Measurements from ENCODE around the gene SLC25A30. TPM values are rescaled to one million over a fixed set of nuclear protein-coding genes. Genes with fewer than 3 reads are reported as not detected.
"Not testable (repeated sequence)": the region's sequence is repeated elsewhere in the genome, so short reads cannot be mapped to it uniquely, and the experiment has no call there.

The SLC25A30 gene
- polyA plus RNA-seq, 3 donors, result 19.4 to 31.8 (median 25.7) TPM

GRCh38 chr13:45403081-45403480, 15.1 kb downstream of the SLC25A30 start:
- no peak for DNase-seq (ENCODE audit: extremely low read depth in 1 of 11, low read depth in 9 of 11, low spot score in 4 of 11)

GRCh38 chr13:45402641-45403040, 15.5 kb downstream of the SLC25A30 start:
- DNase-seq (ENCODE audit: extremely low read depth in 1 of 11, low read depth in 9 of 11, low spot score in 4 of 11), result peak in 1 of 11 donors; percentile 52

GRCh38 chr13:45401314-45401713, 16.9 kb downstream of the SLC25A30 start:
- DNase-seq (ENCODE audit: extremely low read depth in 1 of 11, low read depth in 9 of 11, low spot score in 4 of 11), result no peak

- DNase-seq (ENCODE audit: extremely low read depth in 1 of 11, low read depth in 9 of 11, low spot score in 4 of 11), result no peak
Observed at GRCh38 chr13:45398877-45399276, 19.3 kb downstream of the SLC25A30 start.

GRCh38 chr13:45396533-45397095, 21.6 kb downstream of the SLC25A30 start:
- no peak for DNase-seq (ENCODE audit: extremely low read depth in 1 of 11, low read depth in 9 of 11, low spot score in 4 of 11)

GRCh38 chr13:45393941-45394570, 24.1 kb downstream of the SLC25A30 start:
- DNase-seq (ENCODE audit: extremely low read depth in 1 of 11, low read depth in 9 of 11, low spot score in 4 of 11), result peak in 1 of 11 donors; percentile 52

GRCh38 chr13:45392811-45393210, 25.4 kb downstream of the SLC25A30 start:
- no peak for DNase-seq (ENCODE audit: extremely low read depth in 1 of 11, low read depth in 9 of 11, low spot score in 4 of 11)

GRCh38 chr13:45391926-45392325, 26.2 kb downstream of the SLC25A30 start:
- no peak for DNase-seq (ENCODE audit: extremely low read depth in 1 of 11, low read depth in 9 of 11, low spot score in 4 of 11)

- DNase-seq (ENCODE audit: extremely low read depth in 1 of 11, low read depth in 9 of 11, low spot score in 4 of 11), result not testable (repeated sequence)
Observed at GRCh38 chr13:45391128-45391527, 27.0 kb downstream of the SLC25A30 start.

GRCh38 chr13:45390348-45390747, 27.8 kb downstream of the SLC25A30 start:
- not testable (repeated sequence) for DNase-seq (ENCODE audit: extremely low read depth in 1 of 11, low read depth in 9 of 11, low spot score in 4 of 11)

GRCh38 chr13:45388664-45389063, 29.5 kb downstream of the SLC25A30 start:
- no peak for DNase-seq (ENCODE audit: extremely low read depth in 1 of 11, low read depth in 9 of 11, low spot score in 4 of 11)

- DNase-seq (ENCODE audit: extremely low read depth in 1 of 11, low read depth in 9 of 11, low spot score in 4 of 11), result not testable (repeated sequence)
Observed at GRCh38 chr13:45386892-45387575, 31.1 kb downstream of the SLC25A30 start.

GRCh38 chr13:45385907-45386553, 32.1 kb downstream of the SLC25A30 start:
- no peak for DNase-seq (ENCODE audit: extremely low read depth in 1 of 11, low read depth in 9 of 11, low spot score in 4 of 11)

GRCh38 chr13:45385320-45385719, 32.9 kb downstream of the SLC25A30 start:
- DNase-seq (ENCODE audit: extremely low read depth in 1 of 11, low read depth in 9 of 11, low spot score in 4 of 11), result no peak

- no peak for DNase-seq (ENCODE audit: extremely low read depth in 1 of 11, low read depth in 9 of 11, low spot score in 4 of 11)
Observed at GRCh38 chr13:45384474-45385174, 33.5 kb downstream of the SLC25A30 start.

GRCh38 chr13:45382739-45383138, 35.4 kb downstream of the SLC25A30 start:
- not testable (repeated sequence) for DNase-seq (ENCODE audit: extremely low read depth in 1 of 11, low read depth in 9 of 11, low spot score in 4 of 11)

GRCh38 chr13:45381196-45381595, 37.0 kb downstream of the SLC25A30 start:
- DNase-seq (ENCODE audit: extremely low read depth in 1 of 11, low read depth in 9 of 11, low spot score in 4 of 11), result no peak

GRCh38 chr13:45380708-45381107, 37.5 kb downstream of the SLC25A30 start:
- DNase-seq (ENCODE audit: extremely low read depth in 1 of 11, low read depth in 9 of 11, low spot score in 4 of 11), result not testable (repeated sequence)

- DNase-seq (ENCODE audit: extremely low read depth in 1 of 11, low read depth in 9 of 11, low spot score in 4 of 11), result not testable (repeated sequence)
Observed at GRCh38 chr13:45379516-45379915, 38.7 kb downstream of the SLC25A30 start.

All from renal cortex interstitium (tissue), 11 donors.